Ishikawa (cell line): ENCODE results near the gene XPO6.

Source experiments
- CEBPB ChIP-seq: IDR thresholded peaks from 2 replicates; pipeline ENCODE4 v1.6.1; 2012
- CREB1 ChIP-seq: IDR thresholded peaks from 2 replicates; pipeline ENCODE4 v1.6.1; 2012; ENCODE audit warnings: low read depth
- EGR1 ChIP-seq: IDR thresholded peaks from 2 replicates; pipeline ENCODE4 v1.6.1; 2012
- EP300 ChIP-seq: IDR thresholded peaks from 2 replicates; pipeline ENCODE4 v1.6.1; 2012; ENCODE audit warnings: borderline replicate concordance
- FOXM1 ChIP-seq: IDR thresholded peaks from 2 replicates; pipeline ENCODE4 v1.6.1; 2012; ENCODE audit warnings: low read depth, borderline replicate concordance
- NFIC ChIP-seq: IDR thresholded peaks from 2 replicates; pipeline ENCODE4 v1.6.1; 2012
- RAD21 ChIP-seq: IDR thresholded peaks from 2 replicates; pipeline ENCODE4 v1.6.1; 2012; ENCODE audit warnings: low read depth
- REST ChIP-seq: IDR thresholded peaks from 2 replicates; pipeline ENCODE4 v1.6.1; 2012; ENCODE audit warnings: low read depth, mild to moderate bottlenecking
- TAF1 ChIP-seq: IDR thresholded peaks from 2 replicates; pipeline ENCODE4 v1.6.1; 2012; ENCODE audit warnings: low read depth, mild to moderate bottlenecking
- TCF12 ChIP-seq: IDR thresholded peaks from 2 replicates; pipeline ENCODE4 v1.6.1; 2012; ENCODE audit warnings: low read depth
- TEAD4 ChIP-seq: IDR thresholded peaks from 2 replicates; pipeline ENCODE4 v1.6.1; 2012
- USF1 ChIP-seq: IDR thresholded peaks from 2 replicates; pipeline ENCODE4 v1.6.1; 2012
- YY1 ChIP-seq: IDR thresholded peaks from 2 replicates; pipeline ENCODE4 v1.6.1; 2012; ENCODE audit warnings: low read depth
- ZBTB7A ChIP-seq: IDR thresholded peaks from 2 replicates; pipeline ENCODE4 v1.6.1; 2012; ENCODE audit warnings: low read depth
- TF ChIP-seq, protein P1 (sequence below): IDR thresholded peaks from 2 replicates; pipeline ENCODE4 v1.6.1; 2012

The XPO6 gene

DNA sequence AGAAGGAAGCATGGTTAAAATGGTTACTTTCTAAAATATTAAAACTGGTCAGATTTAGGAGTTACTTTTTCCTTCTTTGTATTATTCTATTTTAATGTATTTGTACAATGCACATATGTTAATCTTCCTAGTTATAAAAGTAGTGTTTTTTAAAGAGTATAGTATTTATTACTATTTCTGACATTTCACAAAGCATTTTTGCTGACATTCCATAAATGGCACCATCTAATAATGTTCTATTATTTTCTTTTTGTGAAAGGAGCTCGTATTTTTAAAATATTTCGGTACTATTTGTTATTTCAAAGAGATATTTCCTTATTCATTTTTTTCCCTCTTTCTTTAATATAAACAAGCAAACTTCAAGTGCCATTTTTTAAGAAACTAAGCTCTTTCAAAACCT, 100.8 kb downstream of the XPO6 start:
- no peak for TF ChIP-seq EP300
- TF ChIP-seq TAF1: no peak
- TF ChIP-seq REST: no peak

DNA sequence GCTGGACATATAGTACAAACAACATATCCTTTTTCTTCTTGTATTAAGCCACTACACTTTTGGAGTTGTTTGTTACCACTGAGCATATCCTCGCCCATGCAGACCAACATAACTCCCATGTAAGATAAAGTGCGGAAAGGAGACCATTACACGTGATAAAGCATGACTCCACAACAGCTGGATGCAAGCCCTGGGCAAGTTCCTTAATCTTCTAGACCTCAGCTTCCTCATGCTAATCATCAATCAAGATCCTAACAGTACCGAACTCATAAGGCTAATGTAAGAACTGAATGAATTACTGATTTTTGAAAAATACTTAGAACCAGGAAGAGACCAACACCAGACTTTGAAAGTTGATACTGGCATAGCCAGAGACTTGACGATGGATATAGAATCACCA, 101.3 kb downstream of the XPO6 start:
- TF ChIP-seq USF1: no peak
- no peak for TF ChIP-seq TEAD4
- TF ChIP-seq CEBPB: no peak
- TF ChIP-seq NFIC: no peak
- no peak for TF ChIP-seq EGR1
- no peak for TF ChIP-seq EP300
- TF ChIP-seq, protein P1, sequence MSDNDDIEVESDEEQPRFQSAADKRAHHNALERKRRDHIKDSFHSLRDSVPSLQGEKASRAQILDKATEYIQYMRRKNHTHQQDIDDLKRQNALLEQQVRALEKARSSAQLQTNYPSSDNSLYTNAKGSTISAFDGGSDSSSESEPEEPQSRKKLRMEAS: no peak
- TF ChIP-seq REST: no peak
- no peak for TF ChIP-seq RAD21
- no peak for TF ChIP-seq TCF12
- TF ChIP-seq TAF1: no peak
- TF ChIP-seq FOXM1: no peak
- TF ChIP-seq CREB1: no peak
- TF ChIP-seq YY1: no peak

DNA sequence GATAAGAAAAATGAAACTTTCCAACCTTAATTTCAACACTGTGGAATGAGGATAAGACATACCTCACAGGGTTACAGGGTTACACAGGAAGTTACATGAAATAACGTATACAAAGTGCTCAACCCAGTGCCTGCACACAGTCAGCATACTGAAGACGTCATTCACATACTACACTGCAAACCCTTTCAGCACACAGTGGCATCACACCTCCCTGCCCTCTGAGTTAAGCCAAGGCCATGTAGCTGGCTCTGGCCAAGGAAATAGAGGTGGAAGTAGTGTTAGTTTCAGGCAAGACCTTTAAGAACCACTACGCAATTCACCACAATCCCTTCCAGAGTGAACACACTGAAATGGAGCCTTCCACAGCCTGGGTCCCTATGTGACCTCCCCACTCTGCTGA, 101.7 kb downstream of the XPO6 start:
- TF ChIP-seq, protein P1: no peak
- TF ChIP-seq RAD21: no peak
- TF ChIP-seq FOXM1: no peak
- TF ChIP-seq REST: no peak
- TF ChIP-seq EP300: no peak
- no peak for TF ChIP-seq NFIC
- no peak for TF ChIP-seq USF1
- no peak for TF ChIP-seq CEBPB
- TF ChIP-seq YY1: no peak
- no peak for TF ChIP-seq TAF1
- TF ChIP-seq ZBTB7A: no peak
- TF ChIP-seq TEAD4: no peak
- TF ChIP-seq TCF12: no peak
- TF ChIP-seq EGR1: no peak
- TF ChIP-seq CREB1: no peak

DNA sequence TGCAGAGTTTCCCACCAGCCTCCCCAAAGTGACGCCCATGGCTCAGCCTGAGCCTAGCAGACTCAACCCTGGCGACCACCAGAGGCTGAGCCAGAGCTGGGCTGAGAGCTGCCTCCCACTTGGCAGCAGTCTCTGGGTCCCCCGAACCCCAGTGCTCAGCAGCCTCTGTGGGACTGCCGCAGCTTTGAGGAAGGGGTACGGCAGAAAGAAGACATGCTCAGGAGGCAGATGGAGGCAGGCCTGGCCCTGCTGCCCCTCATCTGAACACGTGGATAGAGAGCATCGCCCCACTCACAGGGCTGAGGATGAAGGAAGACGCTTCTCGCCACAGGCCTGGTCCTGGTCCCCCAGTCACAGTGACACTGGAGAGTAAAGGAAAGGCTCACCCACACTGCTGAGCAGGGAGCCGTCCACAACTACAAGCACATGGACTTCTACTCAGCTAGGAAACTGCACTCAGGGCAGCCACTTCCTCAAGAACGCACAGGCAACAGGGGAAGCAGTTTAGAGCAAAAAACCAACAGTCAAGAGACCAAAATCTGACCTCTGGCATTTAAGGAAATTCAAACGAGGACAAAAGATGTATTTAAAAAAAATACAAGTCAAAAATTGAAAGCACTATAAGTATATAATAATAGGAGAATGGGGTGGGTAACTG, 103.0 kb downstream of the XPO6 start:
- TF ChIP-seq NFIC (no peak), YY1 (no peak), EP300 (no peak), REST (no peak), TEAD4 (no peak), ZBTB7A (no peak), RAD21 (no peak), CREB1 (no peak), FOXM1 (no peak), TCF12 (no peak), TAF1 (no peak), USF1 (no peak), EGR1 (no peak), CEBPB (no peak)
- TF ChIP-seq, protein P1: no peak
